NB4 (cell line): Measurements from ENCODE around the gene CAP1.

ENCODE experiments used
- MAX ChIP-seq: IDR thresholded peaks from 2 replicates; pipeline ENCODE4 v1.6.1; 2011; ENCODE audit warnings: low read depth, low read length
- POLR2A ChIP-seq: IDR thresholded peaks from 2 replicates; pipeline ENCODE4 v1.6.1; 2011; ENCODE audit warnings: mild to moderate bottlenecking; ENCODE audit not compliant: insufficient read length; ENCODE audit errors: extremely low read depth
- TF ChIP-seq, protein P1 (sequence below): IDR thresholded peaks from one replicate; pipeline ENCODE4 v1.5.1; 2012; ENCODE audit warnings: low read depth, low read length

DNA sequence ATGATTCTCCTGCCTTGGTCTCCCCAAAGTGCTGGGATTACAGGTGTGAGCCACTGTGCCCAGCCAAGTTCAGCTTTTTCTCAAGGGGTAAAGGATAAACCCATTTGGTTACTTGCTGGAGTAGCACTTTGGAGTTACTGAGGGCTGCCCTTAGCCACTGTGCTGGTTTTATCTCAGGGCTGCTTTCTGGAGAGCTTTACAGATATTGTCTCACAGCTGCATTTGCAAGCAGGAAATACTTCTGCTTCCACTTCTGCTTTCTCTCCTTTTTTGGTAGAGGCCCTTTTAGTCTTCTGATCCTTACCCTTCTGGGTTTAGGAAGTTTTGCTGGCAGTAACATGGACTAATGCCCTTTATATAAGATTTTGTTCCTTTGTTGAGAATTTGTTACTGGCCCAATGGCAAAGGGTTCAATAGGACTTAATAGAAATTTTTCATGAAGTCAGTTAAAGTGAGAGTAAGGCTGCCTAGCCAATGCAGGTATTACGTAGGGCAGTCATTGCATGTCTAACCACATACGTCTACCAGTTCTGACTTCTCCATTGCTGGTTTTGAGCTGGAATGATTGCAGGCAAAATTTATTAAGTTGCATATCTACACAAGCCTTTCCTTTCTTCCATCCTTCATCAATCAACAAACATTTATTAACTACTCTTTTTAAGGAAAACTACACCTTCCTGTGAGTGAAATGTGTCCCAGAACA, 24.4 kb downstream of the CAP1 start:
- TF ChIP-seq, protein P1, sequence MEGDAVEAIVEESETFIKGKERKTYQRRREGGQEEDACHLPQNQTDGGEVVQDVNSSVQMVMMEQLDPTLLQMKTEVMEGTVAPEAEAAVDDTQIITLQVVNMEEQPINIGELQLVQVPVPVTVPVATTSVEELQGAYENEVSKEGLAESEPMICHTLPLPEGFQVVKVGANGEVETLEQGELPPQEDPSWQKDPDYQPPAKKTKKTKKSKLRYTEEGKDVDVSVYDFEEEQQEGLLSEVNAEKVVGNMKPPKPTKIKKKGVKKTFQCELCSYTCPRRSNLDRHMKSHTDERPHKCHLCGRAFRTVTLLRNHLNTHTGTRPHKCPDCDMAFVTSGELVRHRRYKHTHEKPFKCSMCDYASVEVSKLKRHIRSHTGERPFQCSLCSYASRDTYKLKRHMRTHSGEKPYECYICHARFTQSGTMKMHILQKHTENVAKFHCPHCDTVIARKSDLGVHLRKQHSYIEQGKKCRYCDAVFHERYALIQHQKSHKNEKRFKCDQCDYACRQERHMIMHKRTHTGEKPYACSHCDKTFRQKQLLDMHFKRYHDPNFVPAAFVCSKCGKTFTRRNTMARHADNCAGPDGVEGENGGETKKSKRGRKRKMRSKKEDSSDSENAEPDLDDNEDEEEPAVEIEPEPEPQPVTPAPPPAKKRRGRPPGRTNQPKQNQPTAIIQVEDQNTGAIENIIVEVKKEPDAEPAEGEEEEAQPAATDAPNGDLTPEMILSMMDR = no peak
- no peak for TF ChIP-seq POLR2A
- TF ChIP-seq MAX = no peak
